GM18508 (cell line): Measurements from ENCODE around the gene SLC26A3.
"Not testable (repeated sequence)": the region's sequence is repeated elsewhere in the genome, so short reads cannot be mapped to it uniquely, and the experiment has no call there.

Source experiments
- ATAC-seq: cut with Tn5 transposase; IDR thresholded peaks from one replicate; pipeline ENCODE4 v1.9.1; 2021; ENCODE audit warnings: moderate number of reproducible peaks; ENCODE audit not compliant: insufficient read depth, unreplicated experiment

The SLC26A3 gene

GRCh38 chr7:107803009-107803610 lies at the start of gene SLC26A3:
SLC26A3 (minus strand) TSS chr7:107803223; CDS start chr7:107794509, 8,714 bp downstream.
- no peak for ATAC-seq

GRCh38 chr7:107850643-107851042 lies 47.6 kb upstream of the SLC26A3 start:
- no peak for ATAC-seq

GRCh38 chr7:107850216-107850615 lies 47.2 kb upstream of the SLC26A3 start:
- no peak for ATAC-seq

GRCh38 chr7:107848211-107848610 lies 45.2 kb upstream of the SLC26A3 start:
- ATAC-seq, result not testable (repeated sequence)

GRCh38 chr7:107847836-107848175 lies 44.8 kb upstream of the SLC26A3 start:
- ATAC-seq, result not testable (repeated sequence)

- ATAC-seq, result no peak
These were observed 44.3 kb upstream of the SLC26A3 start for GRCh38 chr7:107847168-107847835.

- ATAC-seq, result no peak
These were observed 43.3 kb upstream of the SLC26A3 start for GRCh38 chr7:107846324-107846723.

GRCh38 chr7:107843184-107843583 lies 40.2 kb upstream of the SLC26A3 start:
- no peak for ATAC-seq

- ATAC-seq, result no peak
These were observed 39.2 kb upstream of the SLC26A3 start for GRCh38 chr7:107842213-107842612.

GRCh38 chr7:107838816-107839565 lies 36.0 kb upstream of the SLC26A3 start:
- no peak for ATAC-seq

GRCh38 chr7:107838024-107838601 lies 35.1 kb upstream of the SLC26A3 start:
- ATAC-seq, result no peak

GRCh38 chr7:107837145-107837512 lies 34.1 kb upstream of the SLC26A3 start:
- no peak for ATAC-seq

- no peak for ATAC-seq
These were observed 33.5 kb upstream of the SLC26A3 start for GRCh38 chr7:107836237-107837144.

GRCh38 chr7:107834401-107834800 lies 31.4 kb upstream of the SLC26A3 start:
- ATAC-seq, result no peak

- no peak for ATAC-seq
These were observed 30.7 kb upstream of the SLC26A3 start for GRCh38 chr7:107833684-107834106.

- ATAC-seq, result no peak
These were observed 27.4 kb upstream of the SLC26A3 start for GRCh38 chr7:107830420-107830819.

- ATAC-seq, result no peak
These were observed 25.5 kb upstream of the SLC26A3 start for GRCh38 chr7:107828540-107828939.

- ATAC-seq, result no peak
These were observed 24.5 kb upstream of the SLC26A3 start for GRCh38 chr7:107827501-107827900.

GRCh38 chr7:107826451-107826850 lies 23.4 kb upstream of the SLC26A3 start:
- no peak for ATAC-seq

GRCh38 chr7:107824858-107825257 lies 21.8 kb upstream of the SLC26A3 start:
- ATAC-seq, result no peak
